ENCODE measurements around the gene MAPK11.

- no peak for TF ChIP-seq CTCF (optimal IDR thresholded peaks at IDR 0.05 in 1 of 3, IDR thresholded peaks at IDR 0.05 in 1 of 3, conservative IDR thresholded peaks at IDR 0.05 in 1 of 3; ENCODE audit: extremely low read depth in 1 of 3, insufficient read depth in 2 of 3, low read length in 3 of 3)
- no peak for TF ChIP-seq EZH2 (IDR thresholded peaks at IDR 0.05; ENCODE audit: low read length)
Observed at GRCh38 chr22:50289942-50290630, 19.9 kb upstream of the MAPK11 start.

Measured in keratinocyte (primary cell).